Omental fat pad (tissue), 4 donors: Measurements from ENCODE around the gene CLEC9A. TPM values are rescaled to one million over a fixed set of nuclear protein-coding genes. Genes with fewer than 3 reads are reported as not detected.

ENCODE experiments used
- ATAC-seq: fragments of 150-250 bp; one replicate; pipeline ENCODE4 v1.9.1; 2016; ENCODE audit warnings: mild to moderate bottlenecking, moderate library complexity; ENCODE audit not compliant: low FRiP score
- DNase-seq: peaks from one replicate; pipeline ENCODE4 v3.0.0-alpha.2; 2019; ENCODE audit warnings: low spot score
- total RNA-seq, 4 donors: library from RNA; depleted of rRNA; stranded (reverse); fragments of >200 nt; gene quantifications; one replicate each; pipeline ENCODE4 v1.1.0, GENCODE V29; 2016
- TF ChIP-seq, protein P1 (sequence below), 3 donors: fragments of 450-650 bp; IDR thresholded peaks; one replicate each; pipeline ENCODE4 v1.5.1; 2016 to 2017; ENCODE audit warnings: antibody characterized with exemption in 3 of 3, mild to moderate bottlenecking in 3 of 3, moderate library complexity in 2 of 3

CLEC9A gene
- total RNA-seq, 4 donors from 2014 or later = 0.63 TPM; not detected in 3

DNA sequence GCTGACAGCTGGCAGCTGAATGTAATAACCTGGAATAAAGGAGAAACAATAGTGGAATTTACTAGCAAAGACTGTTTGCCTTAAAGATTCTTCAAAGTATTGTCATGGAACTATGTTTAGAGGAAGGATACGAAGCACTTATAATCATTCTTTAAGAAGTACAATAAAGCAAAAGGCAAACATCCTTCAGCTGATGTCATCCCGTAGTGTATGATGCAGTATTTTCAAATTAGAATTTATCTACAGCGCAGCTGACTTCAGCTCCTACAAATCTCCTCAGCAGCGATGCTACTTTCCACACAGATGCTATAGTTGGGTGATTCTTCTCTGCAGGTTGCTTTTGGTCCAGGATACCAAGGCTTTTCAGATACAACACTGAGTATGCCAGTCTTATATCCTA lies 36.8 kb downstream of the CLEC9A start:
- DNase-seq (no peak), ATAC-seq (no peak)
- TF ChIP-seq, protein P1, sequence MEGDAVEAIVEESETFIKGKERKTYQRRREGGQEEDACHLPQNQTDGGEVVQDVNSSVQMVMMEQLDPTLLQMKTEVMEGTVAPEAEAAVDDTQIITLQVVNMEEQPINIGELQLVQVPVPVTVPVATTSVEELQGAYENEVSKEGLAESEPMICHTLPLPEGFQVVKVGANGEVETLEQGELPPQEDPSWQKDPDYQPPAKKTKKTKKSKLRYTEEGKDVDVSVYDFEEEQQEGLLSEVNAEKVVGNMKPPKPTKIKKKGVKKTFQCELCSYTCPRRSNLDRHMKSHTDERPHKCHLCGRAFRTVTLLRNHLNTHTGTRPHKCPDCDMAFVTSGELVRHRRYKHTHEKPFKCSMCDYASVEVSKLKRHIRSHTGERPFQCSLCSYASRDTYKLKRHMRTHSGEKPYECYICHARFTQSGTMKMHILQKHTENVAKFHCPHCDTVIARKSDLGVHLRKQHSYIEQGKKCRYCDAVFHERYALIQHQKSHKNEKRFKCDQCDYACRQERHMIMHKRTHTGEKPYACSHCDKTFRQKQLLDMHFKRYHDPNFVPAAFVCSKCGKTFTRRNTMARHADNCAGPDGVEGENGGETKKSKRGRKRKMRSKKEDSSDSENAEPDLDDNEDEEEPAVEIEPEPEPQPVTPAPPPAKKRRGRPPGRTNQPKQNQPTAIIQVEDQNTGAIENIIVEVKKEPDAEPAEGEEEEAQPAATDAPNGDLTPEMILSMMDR (IDR thresholded peaks at IDR 0.05) = no peak

GRCh38 chr12:10067942-10068341 lies 37.5 kb downstream of the CLEC9A start:
- DNase-seq (no peak), ATAC-seq (no peak)
- TF ChIP-seq, protein P1 (IDR thresholded peaks at IDR 0.05) = no peak

DNA sequence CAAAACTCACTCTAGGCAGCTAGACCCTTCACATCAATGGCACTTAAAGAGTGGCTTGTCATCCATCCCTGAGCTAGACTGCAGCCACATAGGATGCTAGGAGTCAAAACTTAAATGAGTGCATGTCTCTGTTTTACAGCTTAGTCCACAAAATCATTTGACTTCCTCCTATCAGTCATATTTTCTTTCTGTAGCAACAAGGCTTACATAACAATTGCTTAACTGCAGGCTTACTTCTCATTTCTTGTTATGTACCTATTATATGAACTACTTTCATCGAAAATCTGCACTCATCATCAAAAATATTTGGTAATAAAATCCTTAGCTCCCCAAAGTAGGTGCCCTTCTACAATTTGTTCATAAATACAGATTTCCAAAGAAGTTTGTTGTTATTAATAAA lies 38.2 kb downstream of the CLEC9A start:
- no peak for ATAC-seq
- no peak for DNase-seq
- TF ChIP-seq, protein P1 (IDR thresholded peaks at IDR 0.05) = no peak

- no peak for DNase-seq
- TF ChIP-seq, protein P1 (IDR thresholded peaks at IDR 0.05) = no peak
- ATAC-seq = no peak
Observed at GRCh38 chr12:10069099-10069498, 38.6 kb downstream of the CLEC9A start.

GRCh38 chr12:10069976-10070375 lies 39.5 kb downstream of the CLEC9A start:
- TF ChIP-seq, protein P1 (IDR thresholded peaks at IDR 0.05) = no peak
- ATAC-seq (no peak), DNase-seq (no peak)

DNA sequence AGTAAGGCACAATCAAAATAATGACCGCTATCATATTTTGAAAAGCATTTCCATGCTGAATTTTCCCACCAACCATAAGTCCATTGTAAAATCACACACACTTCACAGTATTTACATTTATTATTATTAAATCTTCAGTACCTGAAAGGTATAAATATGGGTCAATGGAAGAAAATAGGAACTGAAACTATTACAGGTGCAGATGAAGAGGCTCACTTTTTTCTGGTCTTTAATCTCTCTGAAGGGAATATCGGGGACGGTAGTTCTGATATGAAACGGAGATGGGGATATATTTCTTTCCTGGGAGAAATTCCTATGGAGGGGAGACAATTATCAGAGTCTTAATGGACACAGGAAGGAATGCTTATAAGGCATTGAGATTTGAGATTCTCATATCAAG lies 39.9 kb downstream of the CLEC9A start:
- ATAC-seq (no peak), DNase-seq (no peak)
- TF ChIP-seq, protein P1 (IDR thresholded peaks at IDR 0.05) = no peak

- ATAC-seq = no peak
- DNase-seq = no peak
- TF ChIP-seq, protein P1 (IDR thresholded peaks at IDR 0.05) = no peak
Observed at GRCh38 chr12:10072131-10072530, 41.6 kb downstream of the CLEC9A start.
